AG10803 (cell line): Measurements from ENCODE around the gene ADAM8.
"Not testable (repeated sequence)": the region's sequence is repeated elsewhere in the genome, so short reads cannot be mapped to it uniquely, and the experiment has no call there.

Experiments
- DNase-seq: peaks from one replicate; pipeline ENCODE4 v3.0.0; 2010; ENCODE audit warnings: low read depth
- H3K4me3 ChIP-seq: 2 replicates; pipeline ENCODE4 v1.5.1; 2011; ENCODE audit warnings: mild to moderate bottlenecking, low read length, control low read depth
- CTCF ChIP-seq: conservative IDR thresholded peaks from 2 replicates; pipeline ENCODE4 v1.5.1; 2011; ENCODE audit warnings: mild to moderate bottlenecking, low read length, control low read depth, inconsistent platforms

The ADAM8 gene

GRCh38 chr10:133237241-133237587 lies 39.5 kb downstream of the ADAM8 start:
- no peak for TF ChIP-seq CTCF
- DNase-seq = no peak
- no peak overlapping the region for H3K4me3 ChIP-seq

- no peak overlapping the region for H3K4me3 ChIP-seq
- no peak for DNase-seq
- no peak for TF ChIP-seq CTCF
These were observed 40.0 kb downstream of the ADAM8 start for GRCh38 chr10:133236401-133237240.

GRCh38 chr10:133235932-133236331 lies 40.7 kb downstream of the ADAM8 start:
- no peak overlapping the region for H3K4me3 ChIP-seq
- DNase-seq = no peak
- no peak for TF ChIP-seq CTCF

- DNase-seq = no peak
- H3K4me3 ChIP-seq = no peak overlapping the region
- no peak for TF ChIP-seq CTCF
These were observed 41.3 kb downstream of the ADAM8 start for GRCh38 chr10:133235265-133235855.

GRCh38 chr10:133234796-133235195 lies 41.9 kb downstream of the ADAM8 start:
- H3K4me3 ChIP-seq, DNase-seq: not testable (repeated sequence)

GRCh38 chr10:133231946-133232574 lies 44.6 kb downstream of the ADAM8 start:
- no peak for TF ChIP-seq CTCF
- H3K4me3 ChIP-seq = no peak overlapping the region
- no peak for DNase-seq

GRCh38 chr10:133231244-133231945 lies 45.3 kb downstream of the ADAM8 start:
- DNase-seq = no peak
- no peak for TF ChIP-seq CTCF
- no peak overlapping the region for H3K4me3 ChIP-seq
